ENCODE measurements around the gene DTX1.

DNA sequence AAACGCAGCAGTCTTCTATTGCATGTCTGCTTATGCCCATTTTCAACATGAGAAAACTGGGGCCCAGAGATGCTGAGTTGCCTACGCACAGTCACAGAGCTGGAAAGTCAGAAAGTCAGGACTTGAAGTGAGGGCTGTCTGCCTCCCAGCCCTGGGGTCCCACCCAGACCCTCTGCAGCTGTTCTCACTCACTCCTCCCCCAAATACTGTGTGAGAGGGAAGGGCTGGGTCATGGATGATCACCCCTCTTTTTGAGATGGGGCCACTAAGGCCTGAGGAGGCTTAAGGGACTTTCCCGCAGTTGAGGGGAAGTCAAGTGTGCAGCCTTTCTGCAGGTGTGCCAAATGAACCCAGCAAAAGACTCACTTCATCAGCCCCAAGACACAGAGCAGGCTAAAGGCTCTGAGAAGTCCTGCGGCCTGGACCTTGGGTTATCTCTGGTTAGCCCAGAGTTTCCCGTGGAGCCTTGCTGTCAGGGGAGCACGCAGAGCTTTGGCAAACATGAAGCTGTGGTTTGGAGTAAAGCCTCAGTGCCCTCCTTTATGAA, 18.7 kb downstream of the DTX1 start:
- TF ChIP-seq POLR2A (IDR thresholded peaks at IDR 0.05) = no peak
- TF ChIP-seq, protein P1, sequence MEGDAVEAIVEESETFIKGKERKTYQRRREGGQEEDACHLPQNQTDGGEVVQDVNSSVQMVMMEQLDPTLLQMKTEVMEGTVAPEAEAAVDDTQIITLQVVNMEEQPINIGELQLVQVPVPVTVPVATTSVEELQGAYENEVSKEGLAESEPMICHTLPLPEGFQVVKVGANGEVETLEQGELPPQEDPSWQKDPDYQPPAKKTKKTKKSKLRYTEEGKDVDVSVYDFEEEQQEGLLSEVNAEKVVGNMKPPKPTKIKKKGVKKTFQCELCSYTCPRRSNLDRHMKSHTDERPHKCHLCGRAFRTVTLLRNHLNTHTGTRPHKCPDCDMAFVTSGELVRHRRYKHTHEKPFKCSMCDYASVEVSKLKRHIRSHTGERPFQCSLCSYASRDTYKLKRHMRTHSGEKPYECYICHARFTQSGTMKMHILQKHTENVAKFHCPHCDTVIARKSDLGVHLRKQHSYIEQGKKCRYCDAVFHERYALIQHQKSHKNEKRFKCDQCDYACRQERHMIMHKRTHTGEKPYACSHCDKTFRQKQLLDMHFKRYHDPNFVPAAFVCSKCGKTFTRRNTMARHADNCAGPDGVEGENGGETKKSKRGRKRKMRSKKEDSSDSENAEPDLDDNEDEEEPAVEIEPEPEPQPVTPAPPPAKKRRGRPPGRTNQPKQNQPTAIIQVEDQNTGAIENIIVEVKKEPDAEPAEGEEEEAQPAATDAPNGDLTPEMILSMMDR (IDR thresholded peaks at IDR 0.05) = no peak
